HG03108 (cell line): Measurements from ENCODE around the gene GRAMD1A.
"Not testable (repeated sequence)": the region's sequence is repeated elsewhere in the genome, so short reads cannot be mapped to it uniquely, and the experiment has no call there.

Experiments used
- ATAC-seq: cut with Tn5 transposase; IDR thresholded peaks from one replicate; pipeline ENCODE4 v1.9.1; 2021; ENCODE audit warnings: moderate library complexity; ENCODE audit not compliant: unreplicated experiment

GRAMD1A gene

DNA sequence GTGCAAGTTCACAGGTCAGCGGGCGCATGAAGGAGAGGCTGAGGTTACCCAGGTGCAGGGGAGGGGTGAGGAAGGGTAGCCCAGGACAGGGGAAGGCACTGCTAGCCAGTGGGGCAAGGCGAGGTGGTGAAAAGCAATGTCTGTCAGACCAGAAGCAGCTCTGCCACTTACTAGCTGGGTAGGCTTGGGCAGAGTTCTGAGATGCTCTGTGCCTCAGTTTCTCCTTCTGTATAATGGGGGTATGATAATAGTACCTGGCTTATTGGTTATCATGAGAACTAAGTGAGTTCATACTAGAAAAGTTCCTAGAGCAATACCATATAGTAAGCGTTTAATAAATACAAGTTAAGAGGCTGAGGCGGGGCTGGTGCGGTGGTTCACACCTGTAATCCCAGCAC is 15.8 kb downstream of the GRAMD1A start:
- no peak for ATAC-seq

DNA sequence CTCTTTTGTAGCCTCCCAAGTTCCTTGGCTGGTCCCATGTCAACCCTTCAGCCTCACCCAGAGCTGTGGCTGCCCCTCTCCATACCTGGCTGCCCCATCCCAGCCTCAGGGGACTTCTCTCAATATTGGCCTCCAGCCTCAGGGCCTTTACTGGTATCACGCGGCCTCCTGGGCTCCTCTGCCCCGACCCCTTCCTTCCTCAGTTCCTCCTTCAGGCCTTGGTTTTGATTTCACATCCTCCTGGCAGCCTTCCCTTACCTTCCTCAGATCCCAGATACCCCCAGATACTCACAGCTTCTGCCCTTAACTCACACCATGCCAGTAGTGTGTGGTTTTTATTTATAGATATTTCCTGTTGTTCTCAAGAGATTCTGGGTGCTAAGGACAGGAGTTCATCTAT is 17.4 kb downstream of the GRAMD1A start:
- ATAC-seq, result no peak

DNA sequence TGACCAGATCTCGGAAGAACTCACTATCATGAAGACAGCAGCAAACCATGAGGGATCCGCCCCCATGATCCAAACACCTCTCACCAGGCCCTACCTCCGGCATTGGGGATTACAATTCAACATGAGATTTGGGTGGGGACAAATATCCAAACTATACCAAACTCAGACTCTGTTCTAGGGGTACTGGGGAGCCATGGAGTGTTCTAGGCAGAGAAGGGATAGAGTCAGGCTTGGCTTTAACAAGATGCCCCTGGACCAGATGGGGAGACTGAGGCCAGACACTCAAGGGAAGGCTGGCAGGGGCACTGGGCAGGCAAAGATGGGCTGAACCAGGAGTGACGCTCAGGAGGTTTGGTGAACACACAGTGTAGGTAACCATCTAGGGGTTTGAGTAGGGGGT is 18.3 kb downstream of the GRAMD1A start:
- ATAC-seq, result no peak

DNA sequence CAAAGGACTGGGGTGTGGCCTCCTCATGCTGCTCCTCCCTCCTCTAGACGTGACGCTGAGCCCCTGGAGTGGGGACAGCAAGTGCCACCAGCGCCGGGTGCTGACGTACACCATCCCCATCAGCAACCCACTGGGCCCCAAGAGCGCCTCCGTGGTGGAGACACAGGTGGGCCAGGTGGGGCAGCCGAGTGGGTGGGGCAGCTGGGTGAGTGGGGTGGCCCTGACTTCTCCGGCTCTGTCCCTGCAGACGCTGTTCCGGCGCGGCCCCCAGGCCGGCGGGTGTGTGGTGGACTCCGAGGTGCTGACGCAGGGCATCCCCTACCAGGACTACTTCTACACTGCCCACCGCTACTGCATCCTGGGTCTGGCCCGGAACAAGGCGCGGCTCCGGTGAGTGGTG is 19.0 kb downstream of the GRAMD1A start:
- no peak for ATAC-seq

GRCh38 chr19:35021016-35021415 is 20.9 kb downstream of the GRAMD1A start:
- ATAC-seq, result no peak

GRCh38 chr19:35021596-35021995 is 21.5 kb downstream of the GRAMD1A start:
- no peak for ATAC-seq

- no peak for ATAC-seq
Observed at GRCh38 chr19:35022460-35022859, 22.3 kb downstream of the GRAMD1A start.

- ATAC-seq, result no peak
Observed at GRCh38 chr19:35023428-35023827, 23.3 kb downstream of the GRAMD1A start.

DNA sequence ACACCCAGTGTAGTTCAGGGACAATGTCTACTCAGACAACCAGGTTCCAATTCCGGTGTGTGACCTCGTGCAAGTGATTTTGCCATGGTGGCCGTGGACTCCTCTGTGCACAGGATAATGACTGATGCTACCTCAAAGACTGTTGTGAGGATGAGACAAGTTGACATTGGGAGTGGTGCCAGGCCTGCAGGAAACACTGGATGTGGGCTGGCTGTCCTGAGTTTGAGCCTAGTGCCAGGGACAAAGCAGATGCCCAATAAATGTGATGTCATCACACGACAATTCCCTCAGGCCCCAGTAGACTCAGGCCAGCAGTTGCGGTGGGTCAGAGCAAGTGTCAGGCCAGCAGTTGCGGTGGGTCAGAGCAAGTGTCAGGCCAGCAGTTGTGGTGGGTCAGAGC is 24.0 kb downstream of the GRAMD1A start:
- ATAC-seq, result no peak

DNA sequence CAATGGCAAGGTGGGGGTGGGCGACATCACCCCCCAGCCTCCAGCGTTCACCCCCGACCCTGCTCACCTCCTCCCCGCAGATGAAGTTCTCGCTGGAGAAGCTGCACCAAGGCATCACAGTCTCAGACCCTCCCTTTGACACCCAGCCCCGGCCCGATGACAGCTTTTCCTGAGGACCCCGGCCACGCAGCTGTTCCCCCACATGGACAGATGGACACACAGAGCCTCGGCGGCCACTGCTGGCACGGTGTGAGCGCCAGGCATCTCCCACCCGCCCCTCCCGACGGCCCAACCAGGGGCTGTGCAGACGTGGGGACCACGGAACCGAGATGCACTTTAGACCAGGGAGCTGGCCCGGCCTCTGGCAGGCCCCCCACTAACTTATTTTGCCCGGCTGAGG is 25.8 kb downstream of the GRAMD1A start:
- ATAC-seq, result no peak

DNA sequence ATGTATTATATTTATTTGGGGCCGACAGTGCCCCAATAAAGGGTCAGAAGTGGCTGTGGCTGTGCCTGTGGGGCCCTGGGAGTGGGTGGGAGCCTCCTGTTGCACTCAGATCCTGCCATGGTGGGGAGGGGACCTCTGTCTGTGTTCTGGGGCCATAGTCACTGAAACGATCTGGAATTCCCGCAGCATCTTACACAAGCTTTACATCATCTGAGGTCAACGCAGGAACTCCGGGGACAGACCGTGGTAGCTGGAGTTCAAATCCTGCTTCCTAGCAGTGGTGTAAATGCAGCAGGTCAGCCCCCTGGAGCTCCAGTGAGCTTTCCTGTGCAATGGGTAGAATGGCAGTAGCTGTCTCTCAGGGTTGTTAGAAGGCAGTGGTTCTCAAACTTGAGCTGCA is 26.3 kb downstream of the GRAMD1A start:
- ATAC-seq, result no peak

DNA sequence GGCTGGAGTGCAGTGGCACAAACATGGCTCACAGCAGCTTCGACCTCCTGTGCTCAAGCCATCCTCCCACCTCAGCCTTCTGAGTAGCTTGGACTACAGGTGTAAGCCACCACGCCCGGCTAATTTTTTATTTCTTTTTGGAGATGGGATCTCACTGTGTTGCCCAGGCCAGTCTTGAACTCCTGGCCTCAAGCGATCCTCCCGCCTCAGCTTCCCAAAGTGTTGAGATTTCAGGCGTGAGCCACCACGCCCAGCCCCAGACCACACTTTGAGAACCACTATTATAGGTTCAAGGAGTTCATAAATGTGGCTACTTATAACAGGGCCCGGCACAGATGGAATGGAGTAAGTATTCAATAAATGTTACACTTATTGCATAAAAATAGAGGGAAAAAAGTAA is 26.9 kb downstream of the GRAMD1A start:
- no peak for ATAC-seq

DNA sequence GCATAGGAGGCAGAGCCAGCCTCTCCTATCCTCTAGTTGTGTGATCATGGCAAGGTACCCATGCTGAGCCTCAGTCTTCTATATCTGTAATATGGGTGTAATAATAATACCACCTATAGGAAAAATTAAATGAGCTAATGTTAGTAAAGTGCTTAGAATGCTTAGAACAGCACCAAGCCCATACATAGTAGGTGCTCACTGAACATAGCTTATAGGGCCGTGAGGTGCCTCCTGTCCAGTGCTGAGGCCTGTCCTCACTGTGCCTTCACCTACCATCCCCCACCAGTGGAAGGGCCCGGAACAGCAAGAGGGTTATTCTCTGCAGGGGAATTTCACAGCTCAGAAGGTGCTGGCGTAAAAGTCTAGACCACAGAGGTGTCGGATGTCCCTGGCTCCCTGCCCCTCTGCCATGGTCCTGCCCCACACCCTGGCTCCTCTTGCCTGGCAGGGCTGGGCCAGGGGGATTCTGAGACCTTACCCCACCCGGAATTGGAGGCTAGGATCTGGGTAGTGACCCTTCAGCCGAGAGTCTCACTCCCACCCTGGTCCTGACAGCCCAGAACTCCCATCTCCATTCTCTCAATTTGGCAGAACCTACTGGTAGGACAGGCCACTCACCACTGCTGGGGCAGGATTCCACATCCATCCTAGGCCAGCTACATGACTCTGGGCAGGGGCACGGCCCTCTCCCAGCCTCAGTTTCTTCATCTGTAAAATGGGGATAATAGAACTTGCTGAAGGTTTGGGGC is 27.9 kb downstream of the GRAMD1A start:
- no peak for ATAC-seq

DNA sequence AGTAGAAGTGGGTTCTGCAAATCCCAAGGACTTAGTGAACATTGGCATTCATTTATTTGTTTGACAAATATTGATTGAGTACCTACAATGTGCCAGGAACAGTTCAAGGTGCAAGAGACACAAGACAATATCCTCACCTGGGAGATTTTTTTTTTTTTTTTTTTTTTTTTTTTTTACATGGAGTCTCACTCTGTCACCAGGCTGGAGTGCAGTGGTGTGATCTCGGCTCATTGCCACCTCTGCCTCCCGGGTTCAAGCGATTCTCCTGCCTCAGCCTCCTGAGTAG is 28.4 kb downstream of the GRAMD1A start:
- not testable (repeated sequence) for ATAC-seq

DNA sequence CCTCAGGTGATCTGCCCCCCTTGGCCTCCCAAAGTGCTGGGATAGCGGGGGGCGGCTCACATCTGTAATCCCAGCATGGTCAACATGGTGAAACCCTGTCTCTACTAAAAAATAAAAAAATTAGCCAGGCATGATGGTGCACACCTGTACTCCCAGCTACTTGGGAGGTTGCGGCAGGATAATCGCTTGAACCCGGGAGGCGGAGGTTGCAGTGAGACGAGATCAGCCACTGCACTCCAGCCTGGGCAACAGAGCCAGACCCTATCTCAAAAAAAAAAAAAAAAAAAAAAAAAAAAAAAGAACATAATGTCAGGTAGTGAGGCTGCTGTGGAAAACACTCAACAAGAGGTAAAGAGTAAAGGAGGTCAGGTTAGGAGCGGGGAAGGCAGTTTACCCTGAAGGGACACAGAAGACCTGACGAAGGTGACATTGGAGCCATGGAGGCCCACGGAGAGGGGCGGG is 29.2 kb downstream of the GRAMD1A start:
- not testable (repeated sequence) for ATAC-seq

GRCh38 chr19:35029737-35030256 is 29.7 kb downstream of the GRAMD1A start:
- ATAC-seq, result no peak

GRCh38 chr19:35030257-35031071 is 30.3 kb downstream of the GRAMD1A start, which contains the start of gene SCN1B:
Gene SCN1B (plus strand): TSS chr19:35030470. CDS start chr19:35030821, 351 bp downstream.
- no peak for ATAC-seq

DNA sequence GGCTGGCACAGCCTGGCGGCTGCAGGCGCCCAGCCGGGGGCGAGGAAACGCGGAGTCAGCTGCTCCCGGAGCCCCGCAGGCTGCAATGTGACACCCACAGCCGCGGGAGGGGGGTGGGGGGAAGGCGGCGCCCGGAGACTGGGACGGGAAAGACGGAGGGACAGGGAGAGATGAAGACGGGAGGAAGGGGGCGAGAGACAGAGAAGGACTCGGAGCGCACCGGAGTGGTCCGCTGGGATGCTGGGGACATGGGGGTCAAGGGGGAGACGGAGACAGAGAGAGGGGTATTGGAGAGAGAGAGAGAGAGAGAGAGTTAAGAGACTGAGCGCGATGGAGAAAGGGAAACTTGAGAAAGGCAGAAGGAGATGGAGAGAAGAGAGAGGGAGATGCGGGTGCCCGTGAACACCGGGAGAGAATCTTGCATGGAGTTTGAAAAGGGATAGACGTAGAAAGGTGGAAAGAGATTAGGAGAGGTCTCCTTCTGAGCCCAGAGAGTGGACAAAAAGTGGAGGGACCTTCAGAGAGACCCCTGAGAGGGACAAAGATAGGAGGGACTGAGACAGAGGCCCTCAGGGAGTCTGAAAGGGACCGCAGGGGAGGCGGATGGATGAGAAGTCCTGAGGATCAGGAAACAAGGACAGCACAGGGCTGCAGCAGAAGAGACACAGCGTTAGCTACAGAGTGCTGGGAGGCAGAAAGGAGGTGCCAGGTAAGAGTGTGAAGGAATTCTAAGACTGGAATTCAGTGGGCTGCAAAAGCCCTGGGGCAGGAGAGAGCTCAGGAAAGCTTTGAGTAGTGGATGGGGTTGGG is 31.2 kb downstream of the GRAMD1A start:
- no peak for ATAC-seq

GRCh38 chr19:35032356-35032865 is 32.3 kb downstream of the GRAMD1A start:
- ATAC-seq, result no peak

GRCh38 chr19:35033067-35034004 is 33.2 kb downstream of the GRAMD1A start:
- no peak for ATAC-seq
